Raji (cell line): ENCODE measurements around the gene PREB.

Experiments used
- POLR2A ChIP-seq: IDR thresholded peaks from 2 replicates; pipeline ENCODE4 v1.6.1; 2011; ENCODE audit warnings: low read depth, low read length, control low read depth; ENCODE audit not compliant: insufficient read depth

Gene PREB

DNA sequence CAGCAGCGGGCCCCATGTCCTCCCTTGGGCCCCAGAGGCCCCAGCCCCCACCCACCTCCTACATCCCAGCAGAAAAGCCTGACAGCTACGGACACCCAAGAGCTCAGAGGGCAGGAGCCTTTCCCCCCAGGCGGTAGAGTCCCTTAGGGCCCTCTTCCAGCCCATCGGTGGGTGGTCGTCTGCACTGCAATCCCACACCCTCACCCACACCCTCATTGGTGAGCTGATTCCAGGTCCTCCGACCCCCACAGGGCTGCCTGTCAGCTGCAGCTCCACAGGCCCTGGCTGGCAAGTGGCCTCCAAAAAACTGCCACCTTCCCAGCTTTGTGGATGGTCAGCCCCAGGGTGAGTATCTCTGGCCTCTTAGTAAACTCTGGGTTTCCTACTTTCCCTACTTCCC is 24.8 kb upstream of the PREB start:
- TF ChIP-seq POLR2A, result no peak

DNA sequence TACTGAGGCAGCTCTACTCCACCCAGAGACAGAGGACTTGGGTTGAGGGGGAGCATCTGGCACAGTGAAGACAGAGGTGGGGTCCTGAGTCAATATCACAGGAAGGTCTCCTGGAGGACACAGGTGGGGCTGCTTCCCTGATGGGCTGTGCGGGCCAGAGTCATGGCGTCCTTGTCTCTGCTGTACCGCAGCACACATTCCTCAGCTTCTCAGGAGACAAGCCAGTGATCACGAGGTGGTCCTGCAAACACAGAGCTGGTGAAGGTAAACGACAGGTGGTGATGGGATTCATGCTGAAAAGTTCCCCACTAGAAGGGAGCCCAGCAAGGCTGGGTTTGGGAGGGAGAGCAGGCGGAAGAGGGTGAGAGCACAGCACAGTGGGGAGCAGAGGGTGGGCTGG is 24.0 kb upstream of the PREB start:
- no peak for TF ChIP-seq POLR2A

- TF ChIP-seq POLR2A, result no peak
Observed at GRCh38 chr2:27155069-27155520, 20.7 kb upstream of the PREB start.

GRCh38 chr2:27154488-27154887 is 20.1 kb upstream of the PREB start:
- TF ChIP-seq POLR2A, result no peak

- TF ChIP-seq POLR2A, result no peak
Observed at GRCh38 chr2:27152796-27153464, 18.5 kb upstream of the PREB start.

GRCh38 chr2:27152102-27152795 is 17.8 kb upstream of the PREB start:
- no peak for TF ChIP-seq POLR2A

DNA sequence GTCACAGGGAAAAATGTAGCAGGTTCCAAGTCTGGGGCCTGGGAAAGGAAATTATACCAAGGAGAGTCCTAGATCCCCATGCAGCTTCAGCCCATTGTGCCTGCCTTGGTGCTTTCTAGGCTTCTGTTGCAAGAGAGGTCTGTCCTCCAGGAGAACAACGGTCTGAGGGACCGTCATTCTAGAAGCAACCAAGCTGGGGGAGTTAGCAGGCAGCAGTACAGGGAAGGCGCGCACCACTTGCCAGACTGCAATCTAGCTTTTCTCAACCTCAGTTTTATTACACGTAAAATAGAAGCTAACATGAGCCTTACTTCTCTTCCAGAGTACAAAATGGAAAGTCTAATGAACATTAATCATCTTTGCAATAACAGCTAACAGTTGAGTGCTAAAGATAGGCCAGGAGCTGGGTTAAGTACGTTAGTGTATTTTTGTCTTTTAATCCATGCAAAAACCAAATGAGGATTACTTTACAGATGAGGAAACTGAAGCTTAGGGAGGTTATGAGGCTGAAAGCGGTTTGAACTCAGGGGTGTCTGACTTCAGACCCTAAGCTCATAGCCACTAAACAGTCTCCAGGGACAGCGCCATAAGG is 16.3 kb upstream of the PREB start:
- no peak for TF ChIP-seq POLR2A

DNA sequence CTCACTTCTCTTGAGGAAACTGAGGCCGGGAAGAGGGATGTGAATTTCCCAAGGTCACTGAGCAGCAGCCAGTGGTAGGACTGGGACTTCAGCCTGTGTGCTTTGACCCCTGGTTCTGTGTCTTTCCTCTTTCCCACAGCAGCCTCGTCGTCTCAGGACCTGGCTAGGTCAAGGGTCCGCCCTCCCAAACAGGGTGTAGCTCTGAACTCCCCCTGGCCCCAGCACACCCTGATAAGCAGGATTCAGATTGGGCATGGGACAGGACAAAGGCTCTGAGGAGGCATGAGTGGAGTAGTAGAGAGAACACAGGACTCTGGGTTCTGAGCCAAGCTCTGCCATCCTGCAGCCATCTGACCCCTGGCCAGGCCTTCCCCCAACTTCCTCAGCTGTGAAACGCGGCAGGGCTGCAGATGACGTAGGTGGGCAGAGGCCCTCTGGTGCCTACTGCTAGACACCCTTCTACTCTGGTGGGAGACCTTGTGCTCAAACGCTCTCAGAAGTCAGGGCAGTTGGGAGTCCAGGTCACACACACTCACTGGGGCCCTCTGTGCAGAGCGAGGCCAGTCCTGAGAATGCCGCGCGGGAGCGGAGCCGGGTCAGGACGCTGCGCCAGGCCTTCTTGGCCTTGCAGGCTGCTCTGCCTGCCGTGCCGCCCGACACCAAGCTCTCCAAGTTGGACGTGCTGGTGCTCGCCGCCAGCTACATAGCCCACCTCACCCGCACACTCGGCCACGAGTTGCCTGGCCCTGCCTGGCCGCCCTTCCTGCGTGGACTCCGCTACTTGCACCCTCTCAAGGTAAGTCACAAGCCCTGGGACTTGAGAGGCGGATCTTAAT is 15.4 kb upstream of the PREB start:
- no peak for TF ChIP-seq POLR2A

- TF ChIP-seq POLR2A, result no peak
Observed at GRCh38 chr2:27148801-27149439, 14.5 kb upstream of the PREB start, which contains the start of gene TCF23. TCF23 (plus strand) TSS chr2:27149004; CDS start chr2:27149134, 130 bp downstream.

DNA sequence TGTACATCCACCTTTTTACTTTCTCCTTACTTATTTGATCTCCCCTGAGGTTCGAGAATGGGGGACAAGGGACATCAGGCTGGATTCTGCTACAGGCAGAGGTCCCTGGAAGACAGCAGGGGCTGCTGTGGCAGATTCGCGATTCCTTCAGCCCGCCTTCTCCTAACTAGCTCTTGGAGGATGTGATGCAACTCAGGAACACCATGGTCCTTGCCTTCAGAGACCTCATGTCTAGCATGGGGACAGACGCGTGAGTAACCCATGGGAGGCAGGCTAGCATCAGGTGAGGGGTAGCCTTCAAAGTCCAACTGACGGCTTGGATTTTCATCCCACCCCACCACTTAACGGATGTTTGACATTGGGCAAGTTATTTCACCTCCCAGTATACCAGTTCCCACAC is 13.5 kb upstream of the PREB start:
- no peak for TF ChIP-seq POLR2A

- TF ChIP-seq POLR2A, result no peak
Observed at GRCh38 chr2:27145682-27146081, 11.2 kb upstream of the PREB start.

DNA sequence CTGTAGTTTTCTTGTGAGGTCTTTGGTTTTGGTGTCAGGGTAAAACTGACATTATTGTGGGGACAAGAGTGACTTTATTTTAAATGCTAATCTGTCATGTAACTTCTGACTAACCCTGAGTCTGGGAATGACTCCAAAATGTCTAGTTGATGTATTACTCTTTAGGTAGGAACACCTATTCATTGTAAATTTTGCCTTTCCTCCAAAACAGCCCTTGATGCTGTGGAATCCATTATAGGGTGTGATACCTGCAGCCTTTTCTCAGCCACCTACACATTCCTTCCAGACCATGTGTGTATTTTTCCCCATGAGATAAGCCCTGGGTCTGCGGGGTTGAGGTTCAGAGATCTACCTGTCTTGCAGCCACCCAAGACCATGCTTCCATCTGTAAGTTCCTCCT is 8.8 kb upstream of the PREB start:
- no peak for TF ChIP-seq POLR2A

DNA sequence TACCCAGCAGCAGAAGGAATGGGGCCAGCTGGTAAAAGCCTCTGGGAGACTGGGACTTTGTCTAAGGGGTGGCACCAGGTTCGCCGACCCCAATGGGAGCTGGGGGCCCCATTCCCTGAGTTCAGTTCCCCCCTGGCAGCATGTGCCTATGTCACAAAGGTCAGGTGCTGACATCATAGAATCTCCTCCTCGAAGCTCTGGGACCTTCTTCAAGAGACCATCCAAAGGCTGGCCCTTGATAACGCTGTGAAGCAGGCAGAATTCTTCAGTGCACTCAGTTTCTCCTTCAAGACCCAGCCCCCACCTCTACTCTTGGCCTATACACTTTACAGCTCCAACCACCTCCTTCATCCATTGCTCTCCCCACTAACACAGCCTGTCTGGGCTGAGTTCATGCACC is 4.9 kb upstream of the PREB start, which contains the start of gene PRR30:
Gene PRR30, minus strand, starts transcription at position 101 of the 400 bp plus-strand sequence. CDS start 1,081 bp downstream, outside the sequence.
- TF ChIP-seq POLR2A, result no peak

DNA sequence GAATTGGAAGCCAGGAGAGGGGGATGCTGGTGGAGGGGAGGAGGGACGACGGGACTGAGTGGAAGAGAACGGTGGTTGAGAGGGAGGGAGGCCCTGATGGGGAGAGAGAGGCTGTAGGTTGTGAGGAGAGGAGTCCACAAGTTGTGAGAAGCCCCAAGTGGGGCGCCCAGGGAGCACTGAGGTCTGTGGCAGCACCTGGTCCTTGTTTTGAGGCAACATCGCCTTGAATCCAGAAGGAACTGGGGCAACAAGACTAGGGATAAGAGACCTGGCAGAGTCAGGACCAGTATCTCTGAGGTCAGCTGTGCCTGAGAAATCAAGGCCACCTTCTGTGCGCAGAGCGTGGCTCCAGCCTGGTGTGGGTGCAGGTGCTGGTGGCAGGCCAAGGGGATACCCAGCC is 3.7 kb upstream of the PREB start:
- no peak for TF ChIP-seq POLR2A
